IPS DF 4.7 (cell line): ENCODE data around the gene SLC17A2.

ENCODE experiments used
- DNase-seq: peaks from one replicate; pipeline ENCODE4 v3.0.0-alpha.2; 2013; ENCODE audit warnings: low spot score; ENCODE audit errors: extremely low read depth

Gene SLC17A2

GRCh38 chr6:25883991-25884390 lies 46.5 kb downstream of the SLC17A2 start:
- no peak for DNase-seq

GRCh38 chr6:25883536-25883935 lies 47.0 kb downstream of the SLC17A2 start:
- DNase-seq = no peak

- DNase-seq = peak; percentile 72
Measured at GRCh38 chr6:25882051-25882496, 48.4 kb downstream of the SLC17A2 start.

- no peak for DNase-seq
Measured at GRCh38 chr6:25880601-25881000, 49.9 kb downstream of the SLC17A2 start.

- DNase-seq = no peak
Measured at GRCh38 chr6:25878721-25879322, 51.7 kb downstream of the SLC17A2 start.

GRCh38 chr6:25875926-25876602 lies 54.4 kb downstream of the SLC17A2 start:
- no peak for DNase-seq

- DNase-seq = no peak
Measured at GRCh38 chr6:25875563-25875905, 55.0 kb downstream of the SLC17A2 start.

GRCh38 chr6:25874822-25875562 lies 55.5 kb downstream of the SLC17A2 start:
- no peak for DNase-seq

- no peak for DNase-seq
Measured at GRCh38 chr6:25874118-25874517, 56.4 kb downstream of the SLC17A2 start, which contains the start of gene SLC17A3. TSS of gene SLC17A3 (minus strand) at chr6:25874243. CDS start at chr6:25868387, 5,856 bp downstream.

- DNase-seq = no peak
Measured at GRCh38 chr6:25872814-25873213, 57.7 kb downstream of the SLC17A2 start.

- DNase-seq = no peak
Measured at GRCh38 chr6:25869840-25870239, 60.7 kb downstream of the SLC17A2 start.

- DNase-seq = no peak
Measured at GRCh38 chr6:25868436-25869183, 61.9 kb downstream of the SLC17A2 start.

- no peak for DNase-seq
Measured at GRCh38 chr6:25866011-25866410, 64.5 kb downstream of the SLC17A2 start.

GRCh38 chr6:25863360-25863759 lies 67.1 kb downstream of the SLC17A2 start:
- no peak for DNase-seq
